Measurements from ENCODE around the gene CAV2.

CAV2 gene

DNA sequence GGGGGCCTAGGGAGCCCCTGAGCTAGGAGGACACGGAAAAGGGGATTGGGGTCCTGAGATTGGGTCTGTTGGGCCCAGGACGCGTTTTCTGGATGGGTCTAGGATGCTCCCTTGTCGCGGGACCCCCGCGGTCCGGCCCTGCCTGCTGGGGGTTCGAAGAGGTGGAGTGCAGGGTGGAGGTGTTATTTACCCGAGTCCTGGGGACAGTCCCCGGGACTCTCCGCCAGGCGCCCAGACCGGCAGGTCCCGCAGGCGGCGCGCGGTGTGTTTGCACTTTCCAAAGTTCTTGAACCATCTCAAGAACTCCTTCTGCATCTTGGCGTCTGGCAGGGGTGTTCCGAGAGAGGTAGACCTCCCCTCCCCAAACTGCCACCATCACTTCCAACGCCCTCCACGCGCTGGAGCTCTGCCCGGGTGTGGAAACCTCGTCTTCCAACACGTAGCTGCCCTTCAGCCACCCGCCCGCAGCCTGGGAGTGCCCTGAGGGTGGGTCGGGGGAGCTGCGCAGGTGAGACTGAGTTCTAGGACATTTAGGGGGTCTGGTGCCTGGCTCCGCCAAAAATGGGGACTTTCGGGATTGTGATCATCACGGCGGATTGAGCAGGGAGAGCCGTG, 25.9 kb downstream of the CAV2 start:
- DNase-seq: no peak

DNA sequence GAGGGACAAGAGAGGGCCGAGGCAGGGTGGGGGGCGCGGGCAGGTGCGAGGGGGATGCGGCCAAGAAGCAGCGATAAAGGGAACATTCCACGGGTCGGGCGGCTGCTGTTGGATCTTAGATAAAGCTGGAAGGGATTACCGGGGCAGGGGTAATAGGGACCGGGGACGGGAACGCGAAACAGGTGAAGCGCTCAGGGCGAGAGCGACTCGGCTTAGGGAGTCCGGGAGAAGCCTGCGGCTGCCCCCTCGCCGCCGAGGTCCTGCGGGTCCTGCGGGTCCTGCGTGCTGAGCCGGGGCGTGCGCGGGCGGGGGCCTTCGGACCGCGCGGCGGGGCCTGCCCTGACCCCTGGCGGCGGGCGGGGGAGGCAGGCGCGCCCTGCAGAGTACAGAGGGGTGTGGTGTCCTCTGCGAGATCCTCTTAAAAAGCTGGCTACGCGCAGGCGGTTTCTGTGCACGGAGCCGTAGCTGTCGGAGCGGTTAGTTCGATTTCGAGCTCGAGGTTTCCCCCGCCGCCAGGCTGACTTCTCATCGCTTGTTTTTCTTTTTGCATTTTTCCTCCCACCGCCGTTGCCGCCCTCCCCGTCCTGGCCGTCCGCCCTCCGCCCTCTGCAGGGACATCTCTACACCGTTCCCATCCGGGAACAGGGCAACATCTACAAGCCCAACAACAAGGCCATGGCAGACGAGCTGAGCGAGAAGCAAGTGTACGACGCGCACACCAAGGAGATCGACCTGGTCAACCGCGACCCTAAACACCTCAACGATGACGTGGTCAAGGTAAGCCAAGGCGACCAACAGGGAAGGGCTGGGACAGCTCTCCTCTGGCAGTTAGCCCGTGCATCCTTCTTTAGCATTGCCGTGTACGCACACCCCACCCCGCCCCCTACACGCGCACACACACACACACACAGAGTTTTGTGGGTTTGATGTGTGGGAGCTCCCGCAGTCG, 26.6 kb downstream of the CAV2 start:
- DNase-seq: peak; percentile 35

- no peak for DNase-seq
These were observed 27.4 kb downstream of the CAV2 start for GRCh38 chr7:116526897-116527296.

DNA sequence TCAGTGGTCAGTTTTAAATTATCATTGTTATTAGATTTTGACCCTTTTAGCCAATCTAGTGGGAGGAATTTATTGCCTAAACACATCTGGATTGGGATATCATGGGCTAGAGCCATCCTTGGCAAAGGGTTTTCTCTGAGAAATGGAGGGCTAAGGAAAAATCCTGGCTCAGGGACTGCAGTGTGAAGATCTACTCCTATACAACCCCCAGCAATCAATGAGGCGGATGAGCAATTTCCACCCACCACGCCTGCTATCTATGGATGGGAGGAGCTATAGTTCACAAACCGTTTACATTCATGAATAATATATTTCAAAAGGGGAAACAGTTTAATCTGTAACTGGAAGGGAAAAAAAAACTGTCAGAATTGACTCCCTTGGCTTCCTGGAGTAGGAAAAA, 28.0 kb downstream of the CAV2 start:
- DNase-seq: no peak

- no peak for DNase-seq
These were observed 28.7 kb downstream of the CAV2 start for GRCh38 chr7:116528008-116528789.

GRCh38 chr7:116529250-116529649, 29.7 kb downstream of the CAV2 start:
- DNase-seq: no peak

DNA sequence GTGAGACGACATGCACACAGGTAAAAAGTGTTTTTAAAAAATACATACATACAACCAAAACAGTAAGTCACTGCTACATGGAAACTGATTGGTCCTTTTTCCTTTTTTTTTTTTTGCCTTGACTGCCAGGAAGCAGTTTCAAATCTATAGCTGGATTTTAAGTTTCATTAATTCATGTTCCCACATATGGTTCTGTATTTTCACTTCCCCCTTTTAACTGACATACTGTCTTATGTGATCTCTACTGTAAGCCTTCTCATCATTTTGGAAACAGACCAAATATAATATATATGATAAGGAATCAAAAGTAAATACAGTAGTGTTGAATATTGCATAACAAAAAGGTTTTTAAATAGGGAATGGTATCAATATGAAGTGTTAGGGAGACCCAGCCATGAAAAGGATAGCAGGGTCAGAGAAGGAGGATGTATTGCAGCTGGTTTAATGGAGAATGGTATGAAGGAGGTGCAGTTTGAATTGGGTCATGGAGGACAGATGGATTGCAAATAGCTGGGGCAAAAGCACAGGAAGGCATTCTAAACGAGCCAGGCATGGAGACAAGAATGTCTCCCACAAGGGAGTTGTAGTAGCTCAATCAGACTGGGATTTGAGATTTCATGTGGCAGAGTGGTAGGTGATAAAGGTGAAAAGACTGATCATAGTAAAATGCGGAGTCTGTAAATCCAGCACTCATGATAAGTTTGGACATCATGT, 30.7 kb downstream of the CAV2 start:
- DNase-seq: no peak

GRCh38 chr7:116532102-116532688, 32.7 kb downstream of the CAV2 start:
- DNase-seq: no peak

- no peak for DNase-seq
These were observed 35.3 kb downstream of the CAV2 start for GRCh38 chr7:116534790-116535189.

GRCh38 chr7:116535416-116535815, 35.9 kb downstream of the CAV2 start:
- DNase-seq: no peak

DNA sequence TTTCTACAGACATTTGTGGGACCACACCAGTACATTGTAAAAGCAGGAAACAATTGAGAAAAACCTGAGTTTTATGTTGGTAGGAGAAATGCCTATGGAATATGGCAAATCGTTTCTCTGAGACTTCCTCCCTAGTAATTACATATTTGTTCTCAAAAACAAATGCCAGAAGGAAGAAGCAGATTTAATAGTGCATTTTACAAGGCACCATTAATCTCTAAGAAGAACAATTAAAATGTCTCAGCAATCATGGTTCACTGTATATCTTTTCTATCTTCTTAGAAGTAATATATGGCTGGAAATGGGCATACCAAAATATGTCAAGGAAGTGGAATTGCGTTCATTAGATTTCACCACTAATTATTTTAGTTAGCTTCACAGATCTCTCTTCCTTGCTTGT, 38.6 kb downstream of the CAV2 start:
- no peak for DNase-seq

DNA sequence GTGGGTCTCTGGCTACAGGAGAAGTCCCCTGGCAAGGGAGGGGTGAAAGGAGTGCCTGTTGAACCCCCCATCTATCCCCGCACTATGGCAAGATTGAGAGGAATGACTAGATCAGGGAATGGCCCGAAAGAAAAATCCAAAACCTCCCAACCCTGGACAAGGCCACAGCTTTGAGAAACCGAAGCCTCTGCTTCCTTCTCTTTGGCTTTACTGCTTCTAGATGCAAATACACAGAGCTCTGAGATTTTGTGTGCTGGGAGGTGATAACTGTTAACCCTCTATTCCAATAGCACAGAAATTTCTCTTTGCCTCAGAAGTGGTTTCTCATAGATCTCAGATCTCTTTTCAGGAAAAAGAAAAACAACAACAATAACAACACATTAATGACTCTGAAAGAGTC, 40.3 kb downstream of the CAV2 start:
- DNase-seq: no peak

GRCh38 chr7:116540743-116541142, 41.2 kb downstream of the CAV2 start:
- DNase-seq: no peak

DNA sequence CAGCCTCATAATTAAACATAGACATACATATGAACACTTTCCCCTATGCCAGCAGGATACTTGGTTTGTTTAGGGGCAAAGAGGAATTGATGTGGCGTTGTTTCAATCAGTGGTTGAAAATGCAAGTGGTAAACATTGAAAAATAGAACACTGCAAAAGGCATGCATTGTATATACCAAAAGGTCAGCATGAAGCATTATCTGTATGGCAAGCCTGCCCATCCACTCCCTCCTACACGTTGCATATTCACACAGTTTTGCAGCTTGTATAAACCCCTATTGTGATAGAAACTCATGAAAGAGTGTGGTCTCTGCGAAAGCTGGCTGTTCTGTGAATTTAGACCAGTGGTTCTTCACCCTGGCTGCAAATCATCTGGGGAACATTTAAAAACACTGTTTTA, 42.4 kb downstream of the CAV2 start:
- DNase-seq: no peak

DNA sequence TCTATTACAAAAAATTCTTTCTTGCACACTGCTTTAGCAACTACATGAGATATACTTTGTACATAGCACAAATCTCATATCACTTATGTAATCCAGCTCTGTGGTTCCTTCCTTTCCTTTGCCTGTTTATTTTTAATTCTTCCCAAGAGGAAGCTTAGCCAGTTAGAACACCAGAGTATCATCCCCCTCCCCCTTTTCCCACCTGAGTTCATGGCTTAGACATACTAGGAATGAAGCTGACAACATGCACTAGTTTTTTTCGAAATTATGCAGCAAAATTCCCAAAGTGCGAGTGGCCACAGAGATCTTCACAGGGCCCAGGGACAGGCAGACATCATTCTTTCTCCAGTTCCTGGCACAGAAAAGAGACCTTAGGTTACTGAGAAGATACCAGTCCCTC, 43.1 kb downstream of the CAV2 start:
- DNase-seq: no peak

GRCh38 chr7:116543664-116544063, 44.1 kb downstream of the CAV2 start:
- no peak for DNase-seq

DNA sequence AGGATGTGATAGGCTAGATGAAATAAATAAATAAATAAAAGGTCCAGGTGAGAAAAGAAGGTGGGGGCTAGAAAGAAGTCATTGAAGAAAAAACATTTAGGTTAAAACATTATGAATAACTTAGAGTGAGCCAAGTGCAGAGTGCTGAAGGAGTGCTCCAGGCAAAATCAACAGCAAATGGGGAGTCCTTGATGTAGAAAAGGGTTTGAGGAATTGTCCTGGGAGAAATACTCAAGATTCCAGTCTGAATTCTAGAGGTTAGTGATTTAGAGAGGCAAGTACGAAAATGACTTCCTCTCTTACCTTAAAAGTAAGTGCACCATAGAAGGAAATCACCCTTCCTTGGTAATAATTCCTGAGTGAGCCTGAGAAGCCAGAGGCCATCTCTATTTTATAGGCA, 44.9 kb downstream of the CAV2 start:
- no peak for DNase-seq

- no peak for DNase-seq
These were observed 46.0 kb downstream of the CAV2 start for GRCh38 chr7:116545411-116545993.

DNA sequence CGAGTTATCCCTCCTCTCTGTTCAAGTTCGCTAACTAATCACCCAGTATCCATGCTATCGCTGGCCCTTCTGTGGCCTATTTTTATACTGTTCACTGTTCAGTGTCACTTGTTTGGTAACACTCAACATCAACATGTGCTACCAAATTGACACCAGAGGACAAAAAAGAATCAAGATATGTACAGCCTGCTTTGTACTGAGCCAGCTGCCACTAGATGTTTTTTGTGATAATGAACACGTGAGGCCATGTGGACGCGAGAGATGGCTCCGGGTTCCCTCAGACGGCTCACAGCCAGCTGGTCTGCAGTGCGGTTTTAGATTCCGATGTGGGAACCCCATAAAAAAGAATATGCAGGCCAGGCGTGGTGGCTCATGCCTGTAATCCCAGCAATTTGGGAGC, 46.5 kb downstream of the CAV2 start:
- DNase-seq: no peak

DNA sequence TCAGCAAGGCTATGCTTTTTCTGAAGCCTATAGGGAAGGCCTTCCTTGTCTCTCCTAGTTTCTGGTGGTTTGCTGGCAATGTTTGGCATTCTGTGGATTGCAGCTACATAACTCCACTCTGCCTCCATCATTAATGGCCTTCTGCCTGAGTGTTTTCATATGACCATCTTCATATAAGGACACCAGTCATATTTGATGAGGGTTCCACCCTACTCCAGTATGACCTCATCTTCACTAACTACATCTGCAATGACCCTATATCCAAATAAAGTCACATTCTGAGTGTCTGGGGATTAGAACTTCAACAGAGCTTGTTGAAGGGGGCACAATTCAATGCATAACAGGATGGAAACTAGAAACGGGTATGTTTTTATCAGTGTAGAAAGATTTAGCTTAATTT, 47.4 kb downstream of the CAV2 start:
- DNase-seq: no peak

- no peak for DNase-seq
These were observed 47.8 kb downstream of the CAV2 start for GRCh38 chr7:116547347-116547746.

DNA sequence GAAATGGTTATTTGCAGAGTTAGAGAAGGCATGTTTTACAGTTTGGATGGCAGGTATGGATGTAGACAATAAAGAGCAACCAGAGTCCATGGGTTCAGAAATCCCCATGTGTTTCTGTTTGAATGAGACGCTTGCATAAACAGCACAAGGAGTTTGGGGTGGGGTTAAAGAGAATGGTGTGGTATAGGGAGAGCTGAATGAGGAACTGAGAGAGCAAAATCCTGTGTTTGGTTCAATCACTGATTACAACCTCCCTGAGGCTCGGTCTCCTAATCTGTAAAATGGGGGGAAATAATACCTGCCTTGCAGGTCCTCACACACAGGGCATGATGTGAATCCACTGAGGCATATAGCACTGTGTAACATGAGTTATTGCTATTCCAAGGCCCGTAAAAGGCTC, 49.0 kb downstream of the CAV2 start:
- no peak for DNase-seq

All from COR-L47 (cell line).